HepG2 (cell line): Measurements from ENCODE around the gene CPN1. TPM values are rescaled to one million over a fixed set of nuclear protein-coding genes. Genes with fewer than 3 reads are reported as not detected.

Experiments used
- ATAC-seq: fragments of 200-7000 bp; cut with Tn5 transposase; 3 replicates; pipeline ENCODE4 v1.9.1; 2020; ENCODE audit warnings: mild to moderate bottlenecking, moderate library complexity
- BruUV-seq: library from RNA; stranded (reverse); fragments of 400-500 nt; replicated peaks from 2 replicates; lab custom pipeline; 2021; lab: Mats Ljungman, UMichigan
- CTCF ChIA-PET: fragments of 300-600 bp; formaldehyde crosslinking; extraction: SDS; loops from one replicate; lab custom pipeline; 2021; ENCODE audit warnings: low total read pairs, inconsistent platforms, low intra/inter-chr PET ratio; lab: Yijun Ruan, JAX
- POLR2A ChIA-PET: fragments of 350-600 bp; sonication (Branson Sonifier 250); formaldehyde crosslinking; loops from one replicate; lab custom pipeline; 2020; ENCODE audit warnings: antibody characterized with exemption, inconsistent platforms; lab: Yijun Ruan, JAX
- DNase-seq: peaks from one replicate; pipeline ENCODE4 v3.0.0-alpha.2; 2015; ENCODE audit warnings: low spot score
- FAIRE-seq: peaks from 3 replicates; lab custom pipeline; 2011; peaks lifted over from hg19 to GRCh38; lab: Jason Lieb, UNC
- H2AFZ ChIP-seq: one replicate; pipeline ENCODE4 v1.6.1; 2011; ENCODE audit warnings: low read length, inconsistent platforms
- H3K27ac ChIP-seq: fragments of 300-600 bp; 3 replicates; pipeline ENCODE4 v1.8.0; 2011; ENCODE audit warnings: mixed run types, mild to moderate bottlenecking, mixed read lengths, low read length, inconsistent platforms; ENCODE audit not compliant: insufficient read depth; ENCODE audit errors: extremely low read length
- H3K27me3 ChIP-seq, 2 experiments: fragments of 200-600 bp in 1 of 2; 2 replicates in 1 of 2; 3 replicates in 1 of 2; pipeline versions ENCODE4 v1.6.0 to v1.8.0; 2011; ENCODE audit warnings: low read length in 2 of 2, mild to moderate bottlenecking in 2 of 2, moderate library complexity in 2 of 2, inconsistent platforms in 1 of 2; ENCODE audit not compliant: insufficient read depth in 2 of 2, control insufficient read depth in 1 of 2
- H3K36me3 ChIP-seq, 2 experiments: fragments of 200-600 bp in 1 of 2; replicated peaks in 1 of 2; 2 replicates in 1 of 2; 3 replicates in 1 of 2; pipeline versions ENCODE4 v1.5.1 to v1.8.0; 2011; ENCODE audit warnings: low read length in 2 of 2, inconsistent platforms in 1 of 2; ENCODE audit not compliant: insufficient read depth in 2 of 2, control insufficient read depth in 1 of 2
- H3K4me1 ChIP-seq: 2 replicates; pipeline ENCODE4 v1.5.1; 2012; ENCODE audit warnings: low read length, inconsistent platforms; ENCODE audit not compliant: insufficient read depth
- H3K4me2 ChIP-seq: 2 replicates; pipeline ENCODE4 v1.6.0; 2011; ENCODE audit warnings: low read depth, low read length, inconsistent platforms
- H3K4me3 ChIP-seq, 3 experiments: fragments of 200-600 bp in 1 of 3; sonication (generic), shearing (Covaris generic) in 1 of 3; replicated peaks in 1 of 3; 2 replicates each; pipeline ENCODE4 v1.5.1; 2011 to 2016; ENCODE audit warnings: low read length in 3 of 3, inconsistent platforms in 2 of 3, low read depth in 2 of 3, mild to moderate bottlenecking in 2 of 3, control low read depth in 1 of 3, mixed read lengths in 1 of 3; ENCODE audit not compliant: insufficient read depth in 1 of 3
- H3K79me2 ChIP-seq: one replicate; pipeline ENCODE4 v1.6.1; 2011; ENCODE audit warnings: low read length, inconsistent platforms; ENCODE audit not compliant: insufficient read depth
- H3K9ac ChIP-seq: 2 replicates; pipeline ENCODE4 v1.6.0; 2011; ENCODE audit warnings: mild to moderate bottlenecking, low read depth, low read length, inconsistent platforms; ENCODE audit not compliant: insufficient read depth
- H3K9me3 ChIP-seq: 2 replicates; pipeline ENCODE4 v1.5.1; 2012; ENCODE audit warnings: mild to moderate bottlenecking, low read length
- H4K20me1 ChIP-seq: 2 replicates; pipeline ENCODE4 v1.6.0; 2011; ENCODE audit warnings: inconsistent platforms, mild to moderate bottlenecking, low read length, moderate library complexity; ENCODE audit not compliant: insufficient read depth
- HES4 ChIP-seq: sonication (generic); formaldehyde crosslinking; IDR thresholded peaks from 2 replicates; pipeline ENCODE4 v1.9.0; 2021; ENCODE audit warnings: mild to moderate bottlenecking, missing genetic modification reagents, borderline replicate concordance
- PATZ1 ChIP-seq: sonication (generic); formaldehyde crosslinking; IDR thresholded peaks from 2 replicates; pipeline ENCODE4 v1.4.0; 2020; ENCODE audit warnings: missing genetic modification reagents
- RBFOX2 ChIP-seq: fragments of 200-400 bp; formaldehyde crosslinking; IDR thresholded peaks from 2 replicates; pipeline ENCODE4 v1.6.1; 2017; ENCODE audit warnings: low read depth, mild to moderate bottlenecking, low read length
- SP1 ChIP-seq, 2 experiments: fragments of 450-650 bp in 1 of 2; sonication (generic) in 1 of 2; formaldehyde crosslinking in 1 of 2; IDR thresholded peaks; 2 replicates each; pipeline versions ENCODE4 v1.4.0 to v1.6.1; 2016 to 2020; ENCODE audit warnings: missing genetic modification reagents in 1 of 2
- SRSF4 ChIP-seq: fragments of 200-400 bp; formaldehyde crosslinking; IDR thresholded peaks from one replicate; pipeline ENCODE4 v1.6.1; 2018; ENCODE audit warnings: mild to moderate bottlenecking, low read depth, low read length, moderate library complexity; ENCODE audit not compliant: poor library complexity, severe bottlenecking
- ZFP82 ChIP-seq: sonication (generic); formaldehyde crosslinking; IDR thresholded peaks from 2 replicates; pipeline ENCODE4 v1.5.1; 2020; ENCODE audit warnings: mild to moderate bottlenecking, missing genetic modification reagents, borderline replicate concordance
- ZHX2 ChIP-seq, 2 experiments: sonication (generic) in 1 of 2; formaldehyde crosslinking in 1 of 2; IDR thresholded peaks; 2 replicates each; pipeline versions ENCODE4 v1.6.1 to v1.9.0; 2014 to 2022; ENCODE audit warnings: antibody characterized with exemption in 1 of 2, borderline replicate concordance in 1 of 2, inconsistent platforms in 1 of 2, low read depth in 1 of 2, missing genetic modification reagents in 1 of 2
- ZMYM4 ChIP-seq: sonication (generic); formaldehyde crosslinking; IDR thresholded peaks from 2 replicates; pipeline ENCODE4 v1.8.1; 2023; ENCODE audit warnings: mild to moderate bottlenecking, missing genetic modification reagents
- ZNF234 ChIP-seq: sonication (generic); formaldehyde crosslinking; conservative IDR thresholded peaks from 2 replicates; pipeline ENCODE4 v1.5.1; 2020; ENCODE audit warnings: mild to moderate bottlenecking, missing genetic modification reagents
- WGBS: methylation state at CpG from one replicate; pipeline ENCODE4 v1.1.6; 2017; ENCODE audit warnings: low lambda C conversion rate; 5-methylcytosine and 5-hydroxymethylcytosine counted together
- in situ Hi-C: cut with HindIII; loops from 2 replicates; pipeline ENCODE4 v1.10.0; 2017; ENCODE audit warnings: low pct_unique_long_range_greater_than_20kb; ENCODE audit not compliant: extremely low pct_ligation_motif_present
- intact Hi-C: fragments of 100-400 bp; cut with micrococcal nuclease; formaldehyde crosslinking; loops from one replicate; pipeline ENCODE4 v1.10.0; 2022; ENCODE audit not compliant: unreplicated experiment
- polyA plus RNA-seq, 8 experiments: library from polyadenylated mRNA; depleted of rRNA in 3 of 8; stranded (reverse) in 7 of 8; unstranded in 1 of 8; fragments of >200 nt; fragmentation: Illumina TruSeq in 4 of 8; extraction: Trizol in 4 of 8; gene quantifications; 2 replicates each; pipeline versions ENCODE4 v1.2.1 to v1.2.3, GENCODE V29; 2011 to 2016; ENCODE audit warnings: low read depth in 4 of 8, missing spikeins in 1 of 8, mixed read lengths in 1 of 8; ENCODE audit not compliant: insufficient read depth in 1 of 8
- total RNA-seq, 5 experiments: library from RNA; depleted of rRNA; stranded (reverse); fragments of >200 nt; fragmentation: Illumina TruSeq; extraction: Trizol; gene quantifications; 2 replicates each; pipeline ENCODE4 v1.2.3, GENCODE V29; 2016; ENCODE audit warnings: low read depth in 1 of 5
- TF ChIP-seq, protein P1 (sequence below): sonication (generic); formaldehyde crosslinking; conservative IDR thresholded peaks from 2 replicates; pipeline ENCODE4 v1.4.0; 2020; ENCODE audit warnings: missing genetic modification reagents

The CPN1 gene
- total and polyA plus RNA-seq, 2 of the 13 experiments (the other 11 are each of a cell fraction or from before 2014, with no cell fraction given): 17.3 to 35.1 TPM

DNA sequence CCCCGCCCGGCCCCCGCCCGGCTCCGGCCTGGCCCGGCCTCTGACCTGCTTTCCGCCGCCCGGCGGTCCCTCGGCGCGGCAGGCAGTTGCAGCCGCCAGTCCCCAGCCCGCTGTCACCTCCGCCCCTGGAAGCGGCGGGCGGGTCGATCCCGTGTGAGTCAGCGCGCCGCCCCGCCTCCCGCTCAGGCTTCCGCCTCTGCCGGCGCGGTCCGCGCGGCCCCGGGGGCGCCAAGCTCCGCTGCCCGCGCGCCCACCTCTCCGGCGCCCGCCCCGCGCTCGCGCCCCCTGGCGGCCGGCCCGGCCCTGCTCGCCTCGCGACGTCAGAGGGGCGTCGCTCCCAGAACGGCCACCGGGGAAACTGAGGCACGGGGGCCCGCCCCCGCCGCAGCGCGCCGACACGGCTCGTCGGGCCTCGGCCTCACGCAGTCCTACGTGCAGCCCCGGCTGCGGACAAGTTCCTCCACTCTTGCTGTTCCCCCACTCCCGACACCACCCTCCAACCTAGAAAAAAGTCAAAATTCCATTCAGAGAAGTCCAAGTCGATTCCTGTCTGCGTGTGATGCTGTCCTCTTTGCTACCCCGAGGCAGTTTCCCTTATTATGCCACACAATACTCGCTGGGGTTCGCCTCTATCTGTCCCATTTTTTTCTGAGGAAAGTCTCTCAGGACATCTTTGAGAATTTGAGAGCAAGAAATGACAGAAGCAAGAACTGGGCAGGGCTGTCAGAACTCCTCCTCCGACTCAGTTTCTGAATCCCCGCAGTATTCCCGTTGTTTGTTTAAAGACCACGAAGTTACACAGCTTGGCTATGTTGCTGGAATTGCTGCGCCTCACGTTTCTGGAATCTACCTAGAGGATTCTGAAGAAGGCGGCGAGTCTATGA is 71.6 kb downstream of the CPN1 start, which contains the start of gene DNMBP:
DNMBP (minus strand) TSS at position 155 of the 884 bp plus-strand sequence. CDS start 37,823 bp downstream, outside the sequence.
- in situ Hi-C loops (no loop called here), intact Hi-C loops (loop anchor here (2.0 to 5.0 kb wide), 4 partner anchors 37 to 388 kb away; partner anchors contain the start of gene SLC25A28)
- BruUV-seq: no TSS peak
- Histone ChIP-seq H4K20me1 (no peaks in the 10 kb centered on the region), H3K4me1 (peaks cover 83% of the 10 kb centered on the region), H3K4me2 (peak within 1 kb of the TSS; percentile 98), H3K27ac (peak within 1 kb of the TSS; percentile 60), H3K9me3 (no peaks in the 10 kb centered on the region), H3K27me3 (no peaks in the 10 kb centered on the region; a peak in 1 of 5 replicates), H3K4me3 (peak within 1 kb of the TSS; percentile 87 to 93 (median 93)), H3K36me3 (no peaks in the 10 kb centered on the region), H3K9ac (peak within 1 kb of the TSS; percentile 77), H3K79me2 (peaks cover 23% of the 10 kb centered on the region), H2AFZ (peak within 1 kb of the TSS; percentile 89)
- FAIRE-seq (no peak), DNase-seq (peak; percentile 61), ATAC-seq (peak; percentile 91)
- 4% methylated on average over 19 of the region's 86 CpGs for WGBS
- POLR2A ChIA-PET: interaction anchor here (1.0 to 1.7 kb wide), 5 partner anchors 15 to 83 kb away, joined by 3 to 10 read pairs (median 5); no protein-coding TSS in a partner anchor
- CTCF ChIA-PET: interaction anchor here (0.8 to 2.7 kb wide), 5 partner anchors 10 to 165 kb away, joined by 3 to 9 read pairs (median 3); no protein-coding TSS in a partner anchor
- TF ChIP-seq ZMYM4 (CRISPR knock-in tag): peak; percentile 37
- TF ChIP-seq SRSF4: no peak
- TF ChIP-seq ZHX2 (IDR thresholded peaks at IDR 0.05; ENCODE audit: low read depth): 0 out of 2 replicates have a peak, but pooled peaks have one; percentile 10
- TF ChIP-seq ZHX2 (CRISPR knock-in tag; IDR thresholded peaks at IDR 0.05; ENCODE audit: borderline replicate concordance): no peak
- TF ChIP-seq SP1 (IDR thresholded peaks at IDR 0.05): no peak
- TF ChIP-seq SP1 (CRISPR knock-in tag; IDR thresholded peaks at IDR 0.05): 0 out of 2 replicates have a peak, but pooled peaks have one; percentile 24
- TF ChIP-seq, protein P1, sequence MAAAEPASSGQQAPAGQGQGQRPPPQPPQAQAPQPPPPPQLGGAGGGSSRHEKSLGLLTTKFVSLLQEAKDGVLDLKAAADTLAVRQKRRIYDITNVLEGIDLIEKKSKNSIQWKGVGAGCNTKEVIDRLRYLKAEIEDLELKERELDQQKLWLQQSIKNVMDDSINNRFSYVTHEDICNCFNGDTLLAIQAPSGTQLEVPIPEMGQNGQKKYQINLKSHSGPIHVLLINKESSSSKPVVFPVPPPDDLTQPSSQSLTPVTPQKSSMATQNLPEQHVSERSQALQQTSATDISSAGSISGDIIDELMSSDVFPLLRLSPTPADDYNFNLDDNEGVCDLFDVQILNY (CRISPR knock-in tag): no peak
- 0 out of 2 replicates have a peak, but pooled peaks have one; percentile 22 for TF ChIP-seq PATZ1 (CRISPR knock-in tag)
- TF ChIP-seq ZNF234 (CRISPR knock-in tag): no peak
- TF ChIP-seq HES4 (CRISPR knock-in tag): no peak
- peak; percentile 64; the same call in 1 of the 2 replicates for TF ChIP-seq RBFOX2
- 0 out of 2 replicates have a peak, but pooled peaks have one; percentile 38 for TF ChIP-seq ZFP82
